OCI-M2 (cell line): ENCODE data around the gene TBX19.
"Not testable (repeated sequence)": the region's sequence is repeated elsewhere in the genome, so short reads cannot be mapped to it uniquely, and the experiment has no call there.

Experiments
- DNase-seq: peaks from one replicate; lab custom pipeline; 2025; ENCODE audit not compliant: unreplicated experiment; lab: John Stamatoyannopoulos, UW

TBX19 gene

DNA sequence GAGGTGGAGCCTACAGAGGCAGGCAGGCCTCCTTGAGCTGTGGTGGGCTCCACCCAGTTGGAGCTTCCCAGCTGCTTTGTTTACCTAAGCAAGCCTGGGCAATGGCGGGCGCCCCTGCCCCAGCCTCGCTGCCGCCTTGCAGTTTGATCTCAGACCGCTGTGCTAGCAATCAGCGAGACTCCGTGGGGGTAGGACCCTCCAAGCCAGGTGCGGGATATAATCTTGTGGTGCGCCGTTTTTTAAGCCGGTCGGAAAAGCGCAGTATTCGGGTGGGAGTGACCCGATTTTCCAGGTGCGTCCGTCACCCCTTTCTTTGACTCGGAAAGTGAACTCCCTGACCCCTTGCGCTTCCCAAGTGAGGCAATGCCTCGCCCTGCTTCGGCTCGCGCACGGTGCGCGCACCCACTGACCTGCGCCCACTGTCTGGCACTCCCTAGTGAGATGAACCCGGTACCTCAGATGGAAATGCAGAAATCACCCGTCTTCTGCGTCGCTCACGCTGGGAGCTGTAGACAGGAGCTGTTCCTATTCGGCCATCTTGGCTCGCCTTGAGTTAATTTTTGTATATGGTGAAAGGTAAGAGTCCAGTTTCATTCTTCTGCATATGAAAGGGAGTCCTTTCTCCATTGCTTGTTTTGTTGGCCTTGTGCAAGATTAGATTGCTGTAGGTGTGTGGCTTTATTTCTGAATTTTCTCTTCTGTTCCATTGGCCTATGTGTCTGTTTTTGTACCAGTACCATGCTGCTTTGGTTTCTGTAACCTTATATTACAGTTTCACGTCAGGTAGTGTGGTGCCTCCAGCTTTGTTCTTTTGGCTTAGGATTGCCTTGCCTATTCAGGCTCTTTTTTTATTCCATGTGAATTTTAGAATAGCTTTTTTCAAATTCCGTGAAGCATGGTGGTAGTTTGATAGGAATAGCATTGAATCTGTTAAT, 73.9 kb downstream of the TBX19 start:
- DNase-seq: not testable (repeated sequence)

DNA sequence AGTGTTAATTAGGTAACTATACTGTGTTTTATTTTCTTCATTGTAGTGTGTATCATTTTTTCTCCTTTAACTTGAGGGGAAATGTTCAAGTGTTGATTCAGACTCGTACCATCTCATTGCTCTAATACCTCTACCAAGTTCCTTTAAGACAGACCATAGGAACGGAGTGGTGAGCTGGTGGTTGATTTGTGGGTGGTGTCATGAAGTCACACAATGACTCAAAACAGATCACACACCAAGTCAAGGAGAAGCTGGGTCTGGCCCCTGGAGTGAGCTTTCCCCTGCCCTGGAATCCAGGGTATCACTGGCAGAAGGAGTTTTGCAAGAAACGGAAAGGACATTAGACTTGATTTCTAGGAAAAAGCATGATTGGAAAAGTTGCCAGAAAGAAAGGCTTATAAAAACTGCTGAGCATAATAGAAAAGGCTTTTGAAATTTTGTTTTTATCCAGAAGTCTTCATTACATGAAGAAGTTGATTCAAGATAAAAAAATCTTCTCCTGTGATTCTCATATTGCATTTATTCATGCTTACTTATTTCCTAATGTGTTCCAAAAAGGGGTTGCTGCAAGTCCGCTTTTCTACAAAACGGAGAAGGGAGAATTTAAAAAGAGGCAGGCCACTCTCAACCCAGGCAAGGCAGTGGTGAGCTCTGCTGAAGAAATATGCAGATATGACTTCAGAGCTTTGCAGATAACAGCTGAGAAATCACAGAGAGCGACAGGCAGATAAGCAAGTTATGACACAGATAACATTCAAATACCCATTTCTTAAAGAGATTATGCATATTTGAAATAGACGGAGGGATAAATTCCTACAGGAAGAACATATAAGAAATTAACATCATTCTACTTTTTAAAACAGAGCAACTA, 79.7 kb downstream of the TBX19 start:
- DNase-seq: no peak

DNA sequence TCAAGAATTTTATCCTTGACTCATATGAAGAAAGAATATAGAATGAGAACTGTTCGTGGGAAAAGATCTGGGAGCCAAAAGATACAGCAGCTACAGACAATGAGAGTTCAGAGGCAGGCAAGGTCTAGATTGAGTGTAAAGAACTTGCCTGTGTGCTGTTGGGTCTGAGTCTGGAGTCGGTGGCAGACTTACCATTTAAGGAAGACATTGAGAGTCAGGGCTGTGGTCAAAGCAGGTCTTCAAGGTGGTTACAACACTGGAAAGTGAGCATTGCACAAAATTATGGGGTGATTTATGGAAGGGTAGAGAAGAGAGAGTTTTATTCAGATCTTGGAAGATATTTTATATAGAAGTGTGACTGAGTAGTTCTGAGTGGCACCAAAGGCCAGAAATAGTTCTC, 80.6 kb downstream of the TBX19 start:
- no peak for DNase-seq

DNA sequence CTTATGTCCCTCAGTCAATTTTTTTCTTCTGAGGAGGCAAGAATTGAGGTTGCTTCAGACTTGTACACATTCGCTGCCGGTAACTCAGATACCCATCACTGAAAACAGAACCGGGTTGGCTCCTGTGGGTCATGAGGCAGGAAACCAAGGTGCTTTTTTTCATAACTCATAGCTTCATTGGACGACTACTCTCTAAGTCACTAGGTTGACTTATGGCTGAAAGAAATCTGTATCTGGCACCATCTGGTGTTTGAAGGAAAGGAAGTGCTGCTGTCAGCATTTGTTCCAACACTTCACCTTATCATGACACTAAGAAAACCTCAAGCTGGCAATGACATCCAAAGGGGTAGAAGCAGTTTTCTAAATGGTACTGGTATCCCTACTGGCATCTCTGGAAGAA, 82.3 kb downstream of the TBX19 start:
- no peak for DNase-seq
